Panc1 (cell line): ENCODE measurements around the gene CRKL. TPM values are rescaled to one million over a fixed set of nuclear protein-coding genes. Genes with fewer than 3 reads are reported as not detected.
"Not testable (repeated sequence)": the region's sequence is repeated elsewhere in the genome, so short reads cannot be mapped to it uniquely, and the experiment has no call there.

ENCODE experiments used
- ATAC-seq: fragments of 200-7000 bp; cut with Tn5 transposase; 2 replicates; pipeline ENCODE4 v1.9.1; 2020; ENCODE audit warnings: mild to moderate bottlenecking, moderate library complexity
- BruUV-seq: library from RNA; stranded (reverse); fragments of 400-500 nt; replicated peaks from 2 replicates; lab custom pipeline; 2021; lab: Mats Ljungman, UMichigan
- CTCF ChIA-PET: fragments of 300-600 bp; sonication (Branson Sonifier 250); formaldehyde crosslinking; loops from one replicate; lab custom pipeline; 2022; ENCODE audit warnings: antibody characterized with exemption; lab: Charles Lee
- POLR2A ChIA-PET: fragments of 300-600 bp; sonication (Branson Sonifier 250); formaldehyde crosslinking; loops from one replicate; lab custom pipeline; 2022; ENCODE audit warnings: antibody characterized with exemption; lab: Charles Lee
- DNase-seq: peaks from one replicate; pipeline ENCODE4 v3.0.0-alpha.2; 2010; ENCODE audit warnings: low read depth, low spot score
- H3K27ac ChIP-seq: 2 replicates; pipeline ENCODE4 v1.5.1; 2011; ENCODE audit warnings: mild to moderate bottlenecking, low read length, inconsistent platforms
- H3K27me3 ChIP-seq: fragments of 200-500 bp; sonication (Bioruptor generic); 2 replicates; pipeline ENCODE4 v1.6.0; 2014; ENCODE audit warnings: low read length, inconsistent platforms; ENCODE audit not compliant: control insufficient read depth, insufficient read depth
- H3K36me3 ChIP-seq: fragments of 200-500 bp; sonication (Bioruptor generic); 2 replicates; pipeline ENCODE4 v1.5.1; 2014; ENCODE audit warnings: inconsistent platforms, mild to moderate bottlenecking, low read length, moderate library complexity; ENCODE audit not compliant: control insufficient read depth, insufficient read depth
- H3K4me1 ChIP-seq: 2 replicates; pipeline ENCODE4 v1.5.1; 2011; ENCODE audit warnings: inconsistent platforms, mild to moderate bottlenecking, low read length, moderate library complexity; ENCODE audit not compliant: control insufficient read depth, insufficient read depth
- H3K4me3 ChIP-seq, 2 experiments: 2 replicates each; pipeline ENCODE4 v1.5.1; 2011 to 2012; ENCODE audit warnings: low read depth in 2 of 2, low read length in 2 of 2, mild to moderate bottlenecking in 2 of 2, inconsistent platforms in 1 of 2, moderate library complexity in 1 of 2
- H3K9me3 ChIP-seq: fragments of 200-500 bp; sonication (Bioruptor generic); 2 replicates; pipeline ENCODE4 v1.5.1; 2014; ENCODE audit warnings: low read depth, mild to moderate bottlenecking, inconsistent platforms, low read length, moderate library complexity; ENCODE audit not compliant: control insufficient read depth, insufficient read depth
- CTCF ChIP-seq: fragments of 450-650 bp; IDR thresholded peaks from 2 replicates; pipeline ENCODE4 v1.5.1; 2017; ENCODE audit warnings: mild to moderate bottlenecking
- POLR2AphosphoS5 ChIP-seq: IDR thresholded peaks from 2 replicates; pipeline ENCODE4 v1.6.1; 2012; ENCODE audit warnings: mild to moderate bottlenecking, low read depth, low read length, moderate library complexity
- REST ChIP-seq, 2 experiments: IDR thresholded peaks; 2 replicates each; pipeline ENCODE4 v1.6.1; 2011 to 2012; ENCODE audit warnings: low read depth in 2 of 2, control low read depth in 1 of 2, low read length in 1 of 2, mild to moderate bottlenecking in 1 of 2, moderate library complexity in 1 of 2; ENCODE audit not compliant: insufficient read depth in 1 of 2
- SIN3A ChIP-seq: IDR thresholded peaks from 2 replicates; pipeline ENCODE4 v1.6.1; 2012; ENCODE audit warnings: low read depth, mild to moderate bottlenecking, low read length, moderate library complexity, borderline replicate concordance; ENCODE audit not compliant: insufficient read depth
- TCF7L2 ChIP-seq: IDR thresholded peaks from 2 replicates; pipeline ENCODE4 v1.6.1; 2011; ENCODE audit warnings: mild to moderate bottlenecking, low read depth, low read length, inconsistent platforms
- in situ Hi-C: cut with HindIII; loops from 2 replicates; pipeline ENCODE4 v1.10.0; 2016; ENCODE audit warnings: low sequenced_read_pairs, low pct_unique_long_range_greater_than_20kb
- intact Hi-C: fragments of 100-400 bp; cut with micrococcal nuclease; formaldehyde crosslinking; loops from one replicate; pipeline ENCODE4 v1.10.0; 2022; ENCODE audit not compliant: unreplicated experiment
- total RNA-seq: library from RNA; stranded (reverse); gene quantifications from one replicate; pipeline ENCODE4 v1.2.1, GENCODE V29; 2021; ENCODE audit not compliant: unreplicated experiment

The CRKL gene
- total RNA-seq, 1 experiment from 2014 or later = 59.4 TPM

GRCh38 chr22:20970939-20971657 lies 53.9 kb downstream of the CRKL start:
- ChIA-PET POLR2A (interaction anchor here (0.5 kb wide), 2 partner anchors 16 to 186 kb away, joined by 4 to 5 read pairs; no protein-coding TSS in a partner anchor), CTCF (interaction anchor here (0.6 kb wide), 1 partner anchor 11 kb away, joined by 4 read pairs; no protein-coding TSS in a partner anchor)
- H3K36me3 ChIP-seq = no peaks in the 10 kb centered on the region
- DNase-seq (no peak), ATAC-seq (no peak)
- no peaks in the 10 kb centered on the region for H3K9me3 ChIP-seq
- BruUV-seq = no TSS peak
- in situ Hi-C loops = no loop called here
- no peak overlapping the region for H3K27ac ChIP-seq
- H3K4me3 ChIP-seq = no peak overlapping the region
- TF ChIP-seq REST (IDR thresholded peaks at IDR 0.05; ENCODE audit: insufficient read depth in 1 of 2, low read depth in 2 of 2, low read length in 1 of 2) (no peak), TCF7L2 (no peak), CTCF (no peak), POLR2AphosphoS5 (no peak), SIN3A (no peak)
- no peaks in the 10 kb centered on the region for H3K27me3 ChIP-seq
- intact Hi-C loops = no loop called here
- no peaks in the 10 kb centered on the region for H3K4me1 ChIP-seq

GRCh38 chr22:20972014-20972694 lies 54.9 kb downstream of the CRKL start:
- H3K4me3 ChIP-seq, in situ Hi-C loops, ATAC-seq, H3K27me3 ChIP-seq, DNase-seq, H3K9me3 ChIP-seq, H3K27ac ChIP-seq, H3K36me3 ChIP-seq, intact Hi-C loops, H3K4me1 ChIP-seq, BruUV-seq: not testable (repeated sequence)
- CTCF ChIA-PET = interaction anchor here (0.6 to 1.0 kb wide), 2 partner anchors 9 to 86 kb away, joined by 4 to 6 read pairs; no protein-coding TSS in a partner anchor
- POLR2A ChIA-PET = interaction anchor here (0.7 kb wide), 1 partner anchor 14 kb away, joined by 4 read pairs; no protein-coding TSS in a partner anchor
